ENCODE results near the gene ZNF862. TPM values are rescaled to one million over a fixed set of nuclear protein-coding genes. Genes with fewer than 3 reads are reported as not detected.

ZNF862 gene
- total RNA-seq, 1 donor from 2014 or later: 10.4 TPM

GRCh38 chr7:149824301-149824741 lies 13.9 kb upstream of the ZNF862 start:
- no peak for DNase-seq
- no peaks in the 10 kb centered on the region for H3K36me3 ChIP-seq
- no peaks in the 10 kb centered on the region for H3K9me3 ChIP-seq (replicated peaks)
- no peak overlapping the region for H3K27ac ChIP-seq (replicated peaks)
- TF ChIP-seq, protein P1, sequence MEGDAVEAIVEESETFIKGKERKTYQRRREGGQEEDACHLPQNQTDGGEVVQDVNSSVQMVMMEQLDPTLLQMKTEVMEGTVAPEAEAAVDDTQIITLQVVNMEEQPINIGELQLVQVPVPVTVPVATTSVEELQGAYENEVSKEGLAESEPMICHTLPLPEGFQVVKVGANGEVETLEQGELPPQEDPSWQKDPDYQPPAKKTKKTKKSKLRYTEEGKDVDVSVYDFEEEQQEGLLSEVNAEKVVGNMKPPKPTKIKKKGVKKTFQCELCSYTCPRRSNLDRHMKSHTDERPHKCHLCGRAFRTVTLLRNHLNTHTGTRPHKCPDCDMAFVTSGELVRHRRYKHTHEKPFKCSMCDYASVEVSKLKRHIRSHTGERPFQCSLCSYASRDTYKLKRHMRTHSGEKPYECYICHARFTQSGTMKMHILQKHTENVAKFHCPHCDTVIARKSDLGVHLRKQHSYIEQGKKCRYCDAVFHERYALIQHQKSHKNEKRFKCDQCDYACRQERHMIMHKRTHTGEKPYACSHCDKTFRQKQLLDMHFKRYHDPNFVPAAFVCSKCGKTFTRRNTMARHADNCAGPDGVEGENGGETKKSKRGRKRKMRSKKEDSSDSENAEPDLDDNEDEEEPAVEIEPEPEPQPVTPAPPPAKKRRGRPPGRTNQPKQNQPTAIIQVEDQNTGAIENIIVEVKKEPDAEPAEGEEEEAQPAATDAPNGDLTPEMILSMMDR (IDR thresholded peaks at IDR 0.05; ENCODE audit: borderline replicate concordance): no peak
- H3K4me3 ChIP-seq: no peak overlapping the region
- intact Hi-C loops (cut with micrococcal nuclease): no loop called here
- no peaks in the 10 kb centered on the region for H3K27me3 ChIP-seq (ENCODE audit: low read depth)
- H3K4me1 ChIP-seq: no peaks in the 10 kb centered on the region

GRCh38 chr7:149824748-149825566 lies 13.2 kb upstream of the ZNF862 start:
- Histone ChIP-seq H3K4me1 (no peaks in the 10 kb centered on the region), H3K36me3 (no peaks in the 10 kb centered on the region), H3K4me3 (no peak overlapping the region), H3K9me3 (replicated peaks) (no peaks in the 10 kb centered on the region), H3K27ac (replicated peaks) (no peak overlapping the region), H3K27me3 (ENCODE audit: low read depth) (no peaks in the 10 kb centered on the region)
- intact Hi-C loops (cut with micrococcal nuclease): no loop called here
- no peak for DNase-seq
- TF ChIP-seq, protein P1 (IDR thresholded peaks at IDR 0.05; ENCODE audit: borderline replicate concordance): no peak

DNA sequence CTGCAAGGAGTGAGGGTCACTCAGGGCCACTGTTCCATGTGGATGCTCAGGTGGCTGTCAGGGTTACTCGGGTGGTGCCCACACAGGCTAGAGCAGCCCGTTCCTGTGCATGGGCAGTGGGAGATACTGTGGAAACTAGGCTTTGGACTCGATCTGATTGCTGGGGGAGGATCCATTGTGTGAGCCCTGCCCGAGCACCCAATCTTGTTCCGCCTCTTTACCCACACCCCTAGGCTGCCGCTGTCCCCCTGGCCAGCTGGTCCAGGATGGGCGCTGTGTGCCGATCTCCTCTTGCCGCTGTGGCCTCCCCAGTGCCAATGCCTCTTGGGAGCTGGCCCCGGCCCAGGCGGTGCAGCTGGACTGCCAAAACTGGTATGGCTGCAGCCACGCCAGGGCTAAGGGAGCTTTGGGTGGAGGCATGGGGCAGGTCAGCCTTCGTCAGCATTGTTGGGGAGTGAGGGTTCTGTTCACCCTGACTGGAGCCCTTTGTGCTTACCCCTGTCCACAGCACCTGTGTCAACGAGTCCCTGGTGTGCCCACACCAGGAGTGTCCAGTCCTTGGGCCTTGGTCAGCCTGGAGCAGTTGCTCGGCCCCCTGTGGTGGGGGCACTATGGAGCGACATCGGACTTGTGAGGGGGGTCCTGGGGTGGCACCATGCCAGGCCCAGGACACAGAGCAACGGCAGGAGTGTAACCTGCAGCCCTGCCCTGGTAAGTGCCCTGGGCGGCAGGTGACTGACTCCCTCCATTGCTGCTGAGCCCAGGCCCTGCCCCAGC lies 12.4 kb upstream of the ZNF862 start:
- TF ChIP-seq, protein P1 (IDR thresholded peaks at IDR 0.05; ENCODE audit: borderline replicate concordance): no peak

DNA sequence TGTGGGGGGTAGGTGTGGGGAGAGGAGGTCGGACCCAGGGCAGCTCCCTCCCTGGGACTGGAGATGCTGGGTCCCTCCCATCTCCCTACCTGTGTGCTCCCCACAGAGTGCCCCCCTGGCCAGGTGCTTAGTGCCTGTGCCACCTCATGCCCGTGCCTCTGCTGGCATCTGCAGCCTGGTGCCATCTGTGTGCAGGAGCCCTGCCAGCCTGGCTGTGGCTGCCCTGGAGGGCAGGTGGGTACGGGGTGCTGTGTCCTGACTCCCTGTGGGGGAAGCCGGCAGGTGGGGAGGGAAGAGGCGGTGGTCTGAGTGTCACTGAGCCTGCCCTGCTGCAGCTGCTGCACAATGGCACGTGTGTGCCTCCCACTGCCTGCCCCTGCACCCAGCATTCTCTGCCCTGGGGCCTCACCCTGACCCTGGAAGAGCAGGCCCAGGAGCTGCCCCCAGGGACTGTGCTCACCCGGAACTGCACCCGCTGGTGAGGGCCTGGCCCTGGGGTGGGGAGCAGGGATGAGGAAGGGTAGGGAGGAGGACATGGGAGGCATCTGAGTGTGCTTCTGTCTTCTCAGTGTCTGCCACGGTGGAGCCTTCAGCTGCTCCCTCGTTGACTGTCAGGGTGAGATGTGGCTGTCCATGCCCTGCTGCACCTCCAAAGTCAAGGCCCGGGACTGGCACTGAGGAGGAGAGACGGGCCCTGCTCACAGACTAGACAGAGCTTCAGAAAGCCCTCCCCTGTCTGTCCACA lies 11.7 kb upstream of the ZNF862 start:
- no peaks in the 10 kb centered on the region for H3K9me3 ChIP-seq (replicated peaks)
- no peaks in the 10 kb centered on the region for H3K36me3 ChIP-seq
- peaks cover 8% of the 10 kb centered on the region for H3K27me3 ChIP-seq (ENCODE audit: low read depth)
- no peak overlapping the region for H3K4me3 ChIP-seq
- TF ChIP-seq, protein P1 (IDR thresholded peaks at IDR 0.05; ENCODE audit: borderline replicate concordance): no peak
- no peak overlapping the region for H3K27ac ChIP-seq (replicated peaks)
- no peak for DNase-seq
- no peaks in the 10 kb centered on the region for H3K4me1 ChIP-seq
- intact Hi-C loops (cut with micrococcal nuclease): no loop called here

More for the DNA sequence above, 12.4 kb upstream of the ZNF862 start:
- H3K27me3 ChIP-seq (ENCODE audit: low read depth): peaks cover under 1% of the 10 kb centered on the region
- intact Hi-C loops (cut with micrococcal nuclease): no loop called here
- H3K9me3 ChIP-seq (replicated peaks): no peaks in the 10 kb centered on the region
- no peak overlapping the region for H3K4me3 ChIP-seq
- no peak for DNase-seq
- H3K36me3 ChIP-seq: no peaks in the 10 kb centered on the region
- H3K4me1 ChIP-seq: no peaks in the 10 kb centered on the region
- H3K27ac ChIP-seq (replicated peaks): no peak overlapping the region

Measured in left ventricle myocardium inferior (tissue), 1 donor.